PC-9 (cell line): ENCODE results near the gene LY86.

ENCODE experiments used
- CTCF ChIP-seq: fragments of 200-600 bp; sonication (generic); conservative IDR thresholded peaks from 2 replicates; pipeline ENCODE4 v1.6.1; 2017; ENCODE audit warnings: mixed run types, antibody characterized with exemption, mild to moderate bottlenecking, moderate library complexity
- EZH2 ChIP-seq: fragments of 200-600 bp; sonication (generic); IDR thresholded peaks from 2 replicates; pipeline ENCODE4 v1.8.0; 2017; ENCODE audit warnings: antibody characterized with exemption, low read depth

GRCh38 chr6:6539036-6539435 lies 49.5 kb upstream of the LY86 start:
- no peak for TF ChIP-seq CTCF
- no peak for TF ChIP-seq EZH2
